SK-N-MC (cell line): ENCODE results near the gene CLIP1.

Experiments used
- EZH2 ChIP-seq: fragments of 200-600 bp; sonication (generic); IDR thresholded peaks from one replicate; pipeline ENCODE4 v1.6.1; 2017; ENCODE audit warnings: antibody characterized with exemption
- FOXP2 ChIP-seq: optimal IDR thresholded peaks from 2 replicates; pipeline ENCODE3; 2011; ENCODE audit warnings: mild to moderate bottlenecking, moderate library complexity; ENCODE audit not compliant: insufficient read depth; ENCODE audit errors: extremely low read length, control extremely low read depth
- POLR2AphosphoS5 ChIP-seq: IDR thresholded peaks from 2 replicates; pipeline ENCODE4 v1.6.1; 2012; ENCODE audit warnings: mild to moderate bottlenecking, low read depth, low read length, borderline replicate concordance

- TF ChIP-seq EZH2 (no peak), POLR2AphosphoS5 (no peak), FOXP2 (no peak)
Observed at GRCh38 chr12:122392411-122392810, 30.1 kb downstream of the CLIP1 start.
